ENCODE data around the gene CCDC33. TPM values are rescaled to one million over a fixed set of nuclear protein-coding genes. Genes with fewer than 3 reads are reported as not detected.

Gene CCDC33
- total and polyA plus RNA-seq, 2 donors (not counting 1 experiment from before 2014, with no cell fraction given) = not detected

DNA sequence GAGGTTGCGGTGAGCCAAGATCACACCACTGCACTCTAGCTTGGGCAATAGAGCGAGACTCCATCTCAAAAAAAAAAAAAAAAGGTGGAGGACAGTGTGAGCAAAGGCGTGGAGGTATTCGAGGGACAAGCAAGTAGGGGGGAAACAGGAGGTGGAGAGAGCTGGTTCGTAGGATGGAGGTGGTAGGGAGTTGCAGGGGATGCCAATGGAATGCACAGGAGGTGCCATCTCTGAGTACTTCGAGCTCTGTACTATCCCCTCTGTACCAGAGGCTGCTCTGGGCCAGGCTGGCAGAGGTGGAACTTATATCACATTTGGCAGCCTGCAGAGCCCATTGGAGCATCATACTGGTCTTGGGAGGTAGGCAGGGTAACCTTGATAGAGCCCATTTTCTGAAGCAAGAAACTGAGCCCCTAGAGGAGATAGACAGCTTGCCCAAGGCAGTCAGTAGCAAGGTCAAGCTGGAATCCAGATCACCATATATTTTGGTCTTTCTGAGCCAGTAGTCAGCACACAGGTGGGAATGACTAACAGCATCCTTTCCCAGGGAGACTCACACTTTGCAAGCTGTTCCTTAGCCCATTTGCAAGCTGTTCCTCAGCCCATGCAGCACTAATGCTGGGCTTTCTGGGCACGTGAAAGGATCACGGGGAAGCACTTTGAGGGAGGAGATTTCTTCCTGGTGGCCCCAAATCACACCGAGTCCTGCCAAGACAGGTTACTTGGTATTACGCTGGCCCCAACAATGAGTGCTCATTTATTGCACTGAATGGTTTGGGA lies 9.2 kb upstream of the CCDC33 start:
- H3K27ac Mint-ChIP-seq = no peak overlapping the region
- peaks cover 0 to 18% (median 0%) of the 10 kb centered on the region in 4 experiments for H3K27me3 ChIP-seq (replicated peaks in 1 of 4; ENCODE audit: control extremely low read depth in 1 of 4, control insufficient read depth in 3 of 4, insufficient read depth in 4 of 4, low read length in 3 of 4)
- no peak overlapping the region for H3K27ac ChIP-seq (ENCODE audit: low read length in 2 of 2)
- peaks cover 46% of the 10 kb centered on the region for H3K27me3 Mint-ChIP-seq
- no peak overlapping the region for H2AFZ ChIP-seq (ENCODE audit: insufficient read depth, low read depth, low read length, poor library complexity, severe bottlenecking)
- intact Hi-C loops (cut with micrococcal nuclease) = no loop called here
- TF ChIP-seq, protein P1, sequence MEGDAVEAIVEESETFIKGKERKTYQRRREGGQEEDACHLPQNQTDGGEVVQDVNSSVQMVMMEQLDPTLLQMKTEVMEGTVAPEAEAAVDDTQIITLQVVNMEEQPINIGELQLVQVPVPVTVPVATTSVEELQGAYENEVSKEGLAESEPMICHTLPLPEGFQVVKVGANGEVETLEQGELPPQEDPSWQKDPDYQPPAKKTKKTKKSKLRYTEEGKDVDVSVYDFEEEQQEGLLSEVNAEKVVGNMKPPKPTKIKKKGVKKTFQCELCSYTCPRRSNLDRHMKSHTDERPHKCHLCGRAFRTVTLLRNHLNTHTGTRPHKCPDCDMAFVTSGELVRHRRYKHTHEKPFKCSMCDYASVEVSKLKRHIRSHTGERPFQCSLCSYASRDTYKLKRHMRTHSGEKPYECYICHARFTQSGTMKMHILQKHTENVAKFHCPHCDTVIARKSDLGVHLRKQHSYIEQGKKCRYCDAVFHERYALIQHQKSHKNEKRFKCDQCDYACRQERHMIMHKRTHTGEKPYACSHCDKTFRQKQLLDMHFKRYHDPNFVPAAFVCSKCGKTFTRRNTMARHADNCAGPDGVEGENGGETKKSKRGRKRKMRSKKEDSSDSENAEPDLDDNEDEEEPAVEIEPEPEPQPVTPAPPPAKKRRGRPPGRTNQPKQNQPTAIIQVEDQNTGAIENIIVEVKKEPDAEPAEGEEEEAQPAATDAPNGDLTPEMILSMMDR (IDR thresholded peaks at IDR 0.05) = no peak
- no peak for TF ChIP-seq EZH2 (IDR thresholded peaks at IDR 0.05; ENCODE audit: borderline replicate concordance, insufficient read depth, low read depth, low read length, poor library complexity, severe bottlenecking)
- H3K4me1 Mint-ChIP-seq = no peaks in the 10 kb centered on the region
- H3K4me2 ChIP-seq (replicated peaks; ENCODE audit: low read depth, low read length, poor library complexity, severe bottlenecking) = no peak overlapping the region
- H3K4me3 Mint-ChIP-seq = no peak overlapping the region
- H3K79me2 ChIP-seq (ENCODE audit: control insufficient read depth, insufficient read depth, low read length) = no peaks in the 10 kb centered on the region
- no peaks in the 10 kb centered on the region for H3K9me3 Mint-ChIP-seq (ENCODE audit: insufficient read depth)
- no peaks in the 10 kb centered on the region for H3K9me3 ChIP-seq (ENCODE audit: control extremely low read depth in 1 of 3, control insufficient read depth in 2 of 3, insufficient read depth in 1 of 3, low read length in 2 of 3)
- ATAC-seq (ENCODE audit: low read depth) (no peak), DNase-seq (no peak)
- no peak overlapping the region for H3K9ac ChIP-seq (ENCODE audit: low read length)
- ChIA-PET CTCF (no interaction called here), POLR2A (no interaction called here)
- H4K20me1 ChIP-seq (ENCODE audit: control insufficient read depth, insufficient read depth, low read length, poor library complexity, severe bottlenecking) = no peaks in the 10 kb centered on the region
- no peaks in the 10 kb centered on the region for H3K36me3 ChIP-seq (replicated peaks in 1 of 2; ENCODE audit: control extremely low read depth in 1 of 2, control insufficient read depth in 1 of 2, extremely low read depth in 1 of 2, insufficient read depth in 2 of 2, low read length in 1 of 2)
- 75% methylated on average over 6 of the region's 10 CpGs for WGBS (ENCODE audit: insufficient coverage)
- no peaks in the 10 kb centered on the region for H3K4me1 ChIP-seq (ENCODE audit: control insufficient read depth in 2 of 2, insufficient read depth in 2 of 2, low read length in 2 of 2)
- no peak overlapping the region for H3K4me3 ChIP-seq (ENCODE audit: control extremely low read depth in 1 of 5, extremely low read depth in 1 of 5, insufficient read depth in 1 of 5, low read depth in 2 of 5, low read length in 4 of 5)

DNA sequence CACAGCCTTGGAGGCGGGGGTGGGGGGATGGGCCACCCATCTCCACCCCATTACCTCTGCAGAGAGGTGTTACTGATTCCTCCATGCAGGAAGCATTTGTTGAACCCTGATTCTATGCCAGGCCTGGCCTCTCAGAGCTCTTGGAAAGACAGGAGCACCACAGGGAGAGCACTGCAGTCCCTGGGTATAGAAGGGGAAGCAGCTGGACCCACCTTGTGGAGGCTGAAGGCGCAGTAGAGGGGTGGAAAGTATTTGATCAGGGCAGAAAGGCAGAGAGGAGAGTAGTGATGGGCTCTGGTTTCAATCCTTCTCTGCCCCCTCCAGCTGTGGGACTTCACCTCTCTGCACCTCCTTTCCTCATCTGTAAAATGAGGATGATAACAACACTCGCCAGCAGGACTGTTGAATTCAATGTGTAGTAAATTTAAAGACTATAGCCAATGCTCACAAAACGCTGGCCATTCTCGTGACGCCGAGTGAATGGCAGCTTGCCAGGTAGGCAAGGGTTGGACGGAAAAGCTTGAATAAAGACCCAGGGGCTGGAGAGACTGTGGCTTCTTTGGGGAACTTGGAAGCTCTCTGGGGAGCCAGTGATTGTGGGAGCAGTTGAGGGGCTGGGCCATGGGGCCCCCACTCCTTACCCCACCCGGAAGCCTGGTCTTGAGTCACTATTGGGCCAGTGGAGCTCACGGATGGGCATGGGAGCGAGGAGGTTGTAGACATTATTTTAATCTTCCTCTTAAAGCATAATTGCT lies 8.0 kb upstream of the CCDC33 start:
- no peaks in the 10 kb centered on the region for H3K9me3 Mint-ChIP-seq (ENCODE audit: insufficient read depth)
- H3K27ac ChIP-seq (ENCODE audit: low read length in 2 of 2) = no peak overlapping the region
- no peaks in the 10 kb centered on the region for H3K36me3 ChIP-seq (replicated peaks in 1 of 2; ENCODE audit: control extremely low read depth in 1 of 2, control insufficient read depth in 1 of 2, extremely low read depth in 1 of 2, insufficient read depth in 2 of 2, low read length in 1 of 2)
- no peak overlapping the region for H3K4me2 ChIP-seq (replicated peaks; ENCODE audit: low read depth, low read length, poor library complexity, severe bottlenecking)
- CTCF ChIA-PET = no interaction called here
- H3K79me2 ChIP-seq (ENCODE audit: control insufficient read depth, insufficient read depth, low read length) = no peaks in the 10 kb centered on the region
- H3K27me3 Mint-ChIP-seq = peaks cover 41% of the 10 kb centered on the region
- WGBS (ENCODE audit: insufficient coverage) = 77% methylated on average over 5 of the region's 11 CpGs
- H3K9ac ChIP-seq (ENCODE audit: low read length) = no peak overlapping the region
- no peaks in the 10 kb centered on the region for H3K9me3 ChIP-seq (ENCODE audit: control extremely low read depth in 1 of 3, control insufficient read depth in 2 of 3, insufficient read depth in 1 of 3, low read length in 2 of 3)
- no peak overlapping the region for H3K27ac Mint-ChIP-seq
- intact Hi-C loops (cut with micrococcal nuclease) = no loop called here
- H3K4me3 Mint-ChIP-seq = no peak overlapping the region
- TF ChIP-seq, protein P1 (IDR thresholded peaks at IDR 0.05) = no peak
- TF ChIP-seq EZH2 (IDR thresholded peaks at IDR 0.05; ENCODE audit: borderline replicate concordance, insufficient read depth, low read depth, low read length, poor library complexity, severe bottlenecking) = no peak
- H4K20me1 ChIP-seq (ENCODE audit: control insufficient read depth, insufficient read depth, low read length, poor library complexity, severe bottlenecking) = no peaks in the 10 kb centered on the region
- DNase-seq (no peak), ATAC-seq (ENCODE audit: low read depth) (no peak)
- peaks cover 0 to 15% (median 0%) of the 10 kb centered on the region in 4 experiments for H3K27me3 ChIP-seq (replicated peaks in 1 of 4; ENCODE audit: control extremely low read depth in 1 of 4, control insufficient read depth in 3 of 4, insufficient read depth in 4 of 4, low read length in 3 of 4)
- no peaks in the 10 kb centered on the region for H3K4me1 Mint-ChIP-seq
- POLR2A ChIA-PET = no interaction called here
- no peak overlapping the region for H3K4me3 ChIP-seq (ENCODE audit: control extremely low read depth in 1 of 5, extremely low read depth in 1 of 5, insufficient read depth in 1 of 5, low read depth in 2 of 5, low read length in 4 of 5)
- no peaks in the 10 kb centered on the region for H3K4me1 ChIP-seq (ENCODE audit: control insufficient read depth in 2 of 2, insufficient read depth in 2 of 2, low read length in 2 of 2)
- no peak overlapping the region for H2AFZ ChIP-seq (ENCODE audit: insufficient read depth, low read depth, low read length, poor library complexity, severe bottlenecking)
